Hypothalamus (tissue), 51 donors: ENCODE measurements around the gene AGBL4.

Experiments used
- DNase-seq, 51 donors: peaks; one replicate each; lab custom pipeline; 2025; lab: John Stamatoyannopoulos, UW

Gene AGBL4

GRCh38 chr1:48571303-48571987, 1452.3 kb downstream of the AGBL4 start:
- DNase-seq: no peak

GRCh38 chr1:48570568-48570967, 1453.2 kb downstream of the AGBL4 start:
- no peak for DNase-seq

- no peak for DNase-seq
Measured at GRCh38 chr1:48568501-48568900, 1455.3 kb downstream of the AGBL4 start.

GRCh38 chr1:48566492-48566891, 1457.3 kb downstream of the AGBL4 start:
- no peak for DNase-seq

GRCh38 chr1:48563021-48563420, 1460.7 kb downstream of the AGBL4 start:
- DNase-seq: no peak

GRCh38 chr1:48561444-48561843, 1462.3 kb downstream of the AGBL4 start:
- no peak for DNase-seq

- DNase-seq: no peak
Measured at GRCh38 chr1:48560577-48560976, 1463.2 kb downstream of the AGBL4 start.

GRCh38 chr1:48560116-48560515, 1463.6 kb downstream of the AGBL4 start:
- DNase-seq: no peak

- no peak for DNase-seq
Measured at GRCh38 chr1:48558366-48558765, 1465.4 kb downstream of the AGBL4 start.

GRCh38 chr1:48556186-48556850, 1467.4 kb downstream of the AGBL4 start:
- DNase-seq: no peak

GRCh38 chr1:48555271-48555670, 1468.5 kb downstream of the AGBL4 start:
- DNase-seq: no peak

- no peak for DNase-seq
Measured at GRCh38 chr1:48552903-48553606, 1470.7 kb downstream of the AGBL4 start.

GRCh38 chr1:48552420-48552819, 1471.3 kb downstream of the AGBL4 start:
- peak in 2 of 51 donors; percentile 6 to 9 for DNase-seq

- no peak for DNase-seq
Measured at GRCh38 chr1:48548985-48549384, 1474.8 kb downstream of the AGBL4 start.

- DNase-seq: no peak
Measured at GRCh38 chr1:48547561-48548220, 1476.1 kb downstream of the AGBL4 start.

GRCh38 chr1:48543854-48544253, 1479.9 kb downstream of the AGBL4 start:
- DNase-seq: no peak

- no peak for DNase-seq
Measured at GRCh38 chr1:48540587-48540986, 1483.2 kb downstream of the AGBL4 start.

- DNase-seq: no peak
Measured at GRCh38 chr1:48536477-48536876, 1487.3 kb downstream of the AGBL4 start.

- no peak for DNase-seq
Measured at GRCh38 chr1:48532976-48533375, 1490.8 kb downstream of the AGBL4 start.

- peak in 39 of 51 donors; percentile 1 to 77 (median 32) for DNase-seq
Measured at GRCh38 chr1:48530727-48531351, 1492.9 kb downstream of the AGBL4 start.

- no peak for DNase-seq
Measured at GRCh38 chr1:48527051-48527450, 1496.7 kb downstream of the AGBL4 start.
